A673 (cell line): Measurements from ENCODE around the gene NTN1. TPM values are rescaled to one million over a fixed set of nuclear protein-coding genes. Genes with fewer than 3 reads are reported as not detected.

Source experiments
- BruUV-seq: library from RNA; stranded (reverse); fragments of 400-500 nt; replicated peaks from 2 replicates; lab custom pipeline; 2021; lab: Mats Ljungman, UMichigan
- CTCF ChIA-PET: fragments of 300-600 bp; sonication (Branson Sonifier 250); formaldehyde crosslinking; loops from one replicate; lab custom pipeline; 2022; ENCODE audit warnings: antibody characterized with exemption; lab: Charles Lee
- POLR2A ChIA-PET: fragments of 300-600 bp; sonication (Branson Sonifier 250); formaldehyde crosslinking; loops from one replicate; lab custom pipeline; 2022; ENCODE audit warnings: antibody characterized with exemption; ENCODE audit not compliant: low non-redundant PET; lab: Charles Lee
- DNase-seq: peaks from one replicate; pipeline ENCODE4 v3.0.0-alpha.2; 2015; ENCODE audit warnings: low spot score
- H3K27ac ChIP-seq: fragments of 200-600 bp; sonication (generic); 2 replicates; pipeline ENCODE4 v1.5.1; 2016; ENCODE audit warnings: mixed run types, low read depth, mild to moderate bottlenecking, mixed read lengths, antibody characterized with exemption, low read length; ENCODE audit not compliant: poor library complexity, severe bottlenecking
- H3K27me3 ChIP-seq: fragments of 200-600 bp; sonication (generic); replicated peaks from 2 replicates; pipeline ENCODE4 v1.6.1; 2017; ENCODE audit warnings: mixed run types, low read depth, mild to moderate bottlenecking, mixed read lengths, antibody characterized with exemption, low read length; ENCODE audit not compliant: insufficient read depth, poor library complexity
- H3K36me3 ChIP-seq: fragments of 200-600 bp; sonication (generic); 2 replicates; pipeline ENCODE4 v1.6.1; 2016; ENCODE audit warnings: mixed run types, mild to moderate bottlenecking, mixed read lengths, antibody characterized with exemption, low read length; ENCODE audit not compliant: insufficient read depth, poor library complexity, severe bottlenecking
- H3K4me1 ChIP-seq: fragments of 200-600 bp; sonication (generic); 2 replicates; pipeline ENCODE4 v1.6.1; 2017; ENCODE audit warnings: mixed run types, mild to moderate bottlenecking, mixed read lengths, antibody characterized with exemption, low read length; ENCODE audit not compliant: insufficient read depth, poor library complexity, severe bottlenecking
- H3K4me3 ChIP-seq: fragments of 200-600 bp; sonication (generic); 2 replicates; pipeline ENCODE4 v1.5.1; 2016; ENCODE audit warnings: low read depth, mixed run types, mild to moderate bottlenecking, mixed read lengths, low read length; ENCODE audit not compliant: poor library complexity, severe bottlenecking
- H3K9me3 ChIP-seq: fragments of 200-600 bp; sonication (generic); 2 replicates; pipeline ENCODE4 v1.6.1; 2016; ENCODE audit warnings: mixed run types, low read depth, mild to moderate bottlenecking, mixed read lengths, antibody characterized with exemption, low read length; ENCODE audit not compliant: poor library complexity, severe bottlenecking
- CTCF ChIP-seq: fragments of 300-800, 200-600 bp; sonication (generic); conservative IDR thresholded peaks from 2 replicates; pipeline ENCODE4 v1.5.1; 2017; ENCODE audit warnings: low read depth, mild to moderate bottlenecking, antibody characterized with exemption, low read length, moderate library complexity, mixed read lengths
- EZH2 ChIP-seq: fragments of 200-600 bp; sonication (generic); IDR thresholded peaks from 2 replicates; pipeline ENCODE4 v1.6.1; 2017; ENCODE audit warnings: borderline replicate concordance, low read depth, mild to moderate bottlenecking, mixed read lengths, antibody characterized with exemption, low read length; ENCODE audit not compliant: poor library complexity, severe bottlenecking
- intact Hi-C: fragments of 100-400 bp; cut with micrococcal nuclease; formaldehyde crosslinking; loops from one replicate; pipeline ENCODE4 v1.10.0; 2022; ENCODE audit not compliant: unreplicated experiment
- total RNA-seq: library from RNA; stranded (reverse); gene quantifications from 2 replicates; pipeline ENCODE4 v1.2.3, GENCODE V29; 2021

The NTN1 gene
- total RNA-seq, 1 experiment from 2014 or later, result 4.3 TPM

- ChIA-PET POLR2A (no interaction called here), CTCF (no interaction called here)
- Histone ChIP-seq H3K4me1 (no peaks in the 10 kb centered on the region), H3K4me3 (no peak overlapping the region), H3K9me3 (no peaks in the 10 kb centered on the region), H3K27me3 (no peaks in the 10 kb centered on the region), H3K27ac (no peak overlapping the region), H3K36me3 (no peaks in the 10 kb centered on the region)
- BruUV-seq, result no TSS peak
- TF ChIP-seq CTCF (no peak), EZH2 (no peak)
- DNase-seq, result no peak
- intact Hi-C loops, result no loop called here
Observed at GRCh38 chr17:9110501-9110900, 89.2 kb downstream of the NTN1 start.

- BruUV-seq, result no TSS peak
- intact Hi-C loops, result no loop called here
- Histone ChIP-seq H3K36me3 (no peaks in the 10 kb centered on the region), H3K9me3 (no peaks in the 10 kb centered on the region), H3K27me3 (no peaks in the 10 kb centered on the region), H3K4me1 (no peaks in the 10 kb centered on the region), H3K27ac (no peak overlapping the region), H3K4me3 (no peak overlapping the region)
- ChIA-PET CTCF (no interaction called here), POLR2A (no interaction called here)
- DNase-seq, result no peak
- TF ChIP-seq EZH2 (no peak), CTCF (no peak)
Observed at GRCh38 chr17:9115214-9116191, 94.2 kb downstream of the NTN1 start.

- POLR2A ChIA-PET, result no interaction called here
- BruUV-seq, result no TSS peak
- no peak for TF ChIP-seq EZH2
- TF ChIP-seq CTCF, result no peak
- Histone ChIP-seq H3K4me1 (no peaks in the 10 kb centered on the region), H3K9me3 (no peaks in the 10 kb centered on the region), H3K27ac (no peak overlapping the region), H3K4me3 (no peak overlapping the region), H3K36me3 (no peaks in the 10 kb centered on the region), H3K27me3 (no peaks in the 10 kb centered on the region)
- CTCF ChIA-PET, result no interaction called here
- no peak for DNase-seq
- intact Hi-C loops, result no loop called here
Observed at GRCh38 chr17:9116311-9116835, 95.1 kb downstream of the NTN1 start.
